ENCODE data around the gene ZNF225. TPM values are rescaled to one million over a fixed set of nuclear protein-coding genes. Genes with fewer than 3 reads are reported as not detected.

Gene ZNF225
- total and polyA plus RNA-seq, 2 donors (not counting 1 experiment from before 2014, with no cell fraction given): 1.4 to 13.1 TPM

DNA sequence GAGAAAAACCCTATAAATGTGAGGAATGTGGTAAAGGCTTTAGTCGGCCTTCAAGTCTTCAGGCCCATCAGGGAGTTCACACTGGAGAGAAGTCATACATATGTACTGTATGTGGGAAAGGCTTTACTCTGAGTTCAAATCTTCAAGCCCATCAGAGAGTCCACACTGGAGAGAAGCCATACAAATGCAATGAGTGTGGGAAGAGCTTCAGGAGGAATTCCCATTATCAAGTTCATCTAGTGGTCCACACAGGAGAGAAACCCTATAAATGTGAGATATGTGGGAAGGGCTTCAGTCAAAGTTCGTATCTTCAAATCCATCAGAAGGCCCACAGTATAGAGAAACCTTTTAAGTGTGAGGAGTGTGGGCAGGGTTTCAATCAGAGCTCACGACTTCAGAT, 63.4 kb downstream of the ZNF225 start:
- no peaks in the 10 kb centered on the region for H3K4me1 ChIP-seq (ENCODE audit: control insufficient read depth in 2 of 2, insufficient read depth in 2 of 2, low read length in 2 of 2)
- DNase-seq (no peak), ATAC-seq (ENCODE audit: low read depth) (no peak)
- no peak overlapping the region for H3K4me3 ChIP-seq (ENCODE audit: control extremely low read depth in 1 of 5, extremely low read depth in 1 of 5, insufficient read depth in 1 of 5, low read depth in 2 of 5, low read length in 4 of 5)
- Mint-ChIP-seq H3K9me3 (ENCODE audit: insufficient read depth) (peaks cover 31% of the 10 kb centered on the region), H3K4me3 (no peak overlapping the region), H3K27me3 (no peaks in the 10 kb centered on the region), H3K27ac (no peak overlapping the region), H3K4me1 (no peaks in the 10 kb centered on the region)
- H3K9me3 ChIP-seq (ENCODE audit: control extremely low read depth in 1 of 3, control insufficient read depth in 2 of 3, insufficient read depth in 1 of 3, low read length in 2 of 3): peaks cover 21 to 75% (median 34%) of the 10 kb centered on the region in 3 donors
- no peak overlapping the region for H2AFZ ChIP-seq (ENCODE audit: insufficient read depth, low read depth, low read length, poor library complexity, severe bottlenecking)
- intact Hi-C loops (cut with micrococcal nuclease): no loop called here
- H3K27ac ChIP-seq (ENCODE audit: low read length in 2 of 2): no peak overlapping the region
- H3K4me2 ChIP-seq (replicated peaks; ENCODE audit: low read depth, low read length, poor library complexity, severe bottlenecking): no peak overlapping the region
- 100% methylated on average over 1 of the region's 3 CpGs for WGBS (ENCODE audit: insufficient coverage)
- H3K9ac ChIP-seq (ENCODE audit: low read length): no peak overlapping the region
- no peaks in the 10 kb centered on the region for H3K27me3 ChIP-seq (replicated peaks in 1 of 4; ENCODE audit: control extremely low read depth in 1 of 4, control insufficient read depth in 3 of 4, insufficient read depth in 4 of 4, low read length in 3 of 4)
- ChIA-PET CTCF (no interaction called here), POLR2A (interaction anchor here (0.6 kb wide), 1 partner anchor 8 kb away, joined by 3 read pairs; no protein-coding TSS in a partner anchor)
- TF ChIP-seq, protein P1, sequence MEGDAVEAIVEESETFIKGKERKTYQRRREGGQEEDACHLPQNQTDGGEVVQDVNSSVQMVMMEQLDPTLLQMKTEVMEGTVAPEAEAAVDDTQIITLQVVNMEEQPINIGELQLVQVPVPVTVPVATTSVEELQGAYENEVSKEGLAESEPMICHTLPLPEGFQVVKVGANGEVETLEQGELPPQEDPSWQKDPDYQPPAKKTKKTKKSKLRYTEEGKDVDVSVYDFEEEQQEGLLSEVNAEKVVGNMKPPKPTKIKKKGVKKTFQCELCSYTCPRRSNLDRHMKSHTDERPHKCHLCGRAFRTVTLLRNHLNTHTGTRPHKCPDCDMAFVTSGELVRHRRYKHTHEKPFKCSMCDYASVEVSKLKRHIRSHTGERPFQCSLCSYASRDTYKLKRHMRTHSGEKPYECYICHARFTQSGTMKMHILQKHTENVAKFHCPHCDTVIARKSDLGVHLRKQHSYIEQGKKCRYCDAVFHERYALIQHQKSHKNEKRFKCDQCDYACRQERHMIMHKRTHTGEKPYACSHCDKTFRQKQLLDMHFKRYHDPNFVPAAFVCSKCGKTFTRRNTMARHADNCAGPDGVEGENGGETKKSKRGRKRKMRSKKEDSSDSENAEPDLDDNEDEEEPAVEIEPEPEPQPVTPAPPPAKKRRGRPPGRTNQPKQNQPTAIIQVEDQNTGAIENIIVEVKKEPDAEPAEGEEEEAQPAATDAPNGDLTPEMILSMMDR (IDR thresholded peaks at IDR 0.05): no peak
- TF ChIP-seq EZH2 (IDR thresholded peaks at IDR 0.05; ENCODE audit: borderline replicate concordance, insufficient read depth, low read depth, low read length, poor library complexity, severe bottlenecking): no peak
- no peaks in the 10 kb centered on the region for H3K79me2 ChIP-seq (ENCODE audit: control insufficient read depth, insufficient read depth, low read length)
- H4K20me1 ChIP-seq (ENCODE audit: control insufficient read depth, insufficient read depth, low read length, poor library complexity, severe bottlenecking): no peaks in the 10 kb centered on the region
- H3K36me3 ChIP-seq (replicated peaks in 1 of 2; ENCODE audit: control extremely low read depth in 1 of 2, control insufficient read depth in 1 of 2, extremely low read depth in 1 of 2, insufficient read depth in 2 of 2, low read length in 1 of 2): peaks cover 25 to 55% of the 10 kb centered on the region in 2 experiments

DNA sequence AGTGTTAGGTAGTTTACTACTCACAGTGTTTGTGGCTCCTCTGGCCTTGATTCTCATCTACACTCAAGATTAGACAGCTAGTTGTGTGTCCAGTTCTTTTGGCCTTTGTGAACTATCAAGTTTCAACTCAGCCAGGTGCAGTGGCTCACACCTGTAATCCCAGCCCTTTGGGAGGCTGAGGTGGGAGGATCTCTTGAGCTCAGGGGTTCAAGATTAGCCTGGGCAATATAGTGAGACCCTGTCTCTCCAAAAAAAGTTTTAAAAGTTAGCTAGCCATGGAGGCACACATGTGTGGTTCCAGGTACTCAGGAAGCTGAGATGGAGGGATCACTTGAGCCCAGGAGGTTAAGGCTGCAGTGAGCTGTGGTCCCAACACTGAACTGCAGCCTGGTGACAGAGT, 67.8 kb downstream of the ZNF225 start:
- ChIA-PET POLR2A (no interaction called here), CTCF (no interaction called here)
- peaks cover 29% of the 10 kb centered on the region for H3K9me3 Mint-ChIP-seq (ENCODE audit: insufficient read depth)

More for the DNA sequence above, 67.8 kb downstream of the ZNF225 start:
- H3K4me1 ChIP-seq (ENCODE audit: control insufficient read depth in 2 of 2, insufficient read depth in 2 of 2, low read length in 2 of 2): no peaks in the 10 kb centered on the region
- H3K4me3 ChIP-seq (ENCODE audit: control extremely low read depth in 1 of 5, extremely low read depth in 1 of 5, insufficient read depth in 1 of 5, low read depth in 2 of 5, low read length in 4 of 5): no peak overlapping the region
- peaks cover 18 to 61% (median 36%) of the 10 kb centered on the region in 3 donors for H3K9me3 ChIP-seq (ENCODE audit: control extremely low read depth in 1 of 3, control insufficient read depth in 2 of 3, insufficient read depth in 1 of 3, low read length in 2 of 3)
- no peaks in the 10 kb centered on the region for H3K79me2 ChIP-seq (ENCODE audit: control insufficient read depth, insufficient read depth, low read length)
- no peaks in the 10 kb centered on the region for H4K20me1 ChIP-seq (ENCODE audit: control insufficient read depth, insufficient read depth, low read length, poor library complexity, severe bottlenecking)
- Mint-ChIP-seq H3K4me3 (no peak overlapping the region), H3K27me3 (no peaks in the 10 kb centered on the region), H3K27ac (no peak overlapping the region), H3K4me1 (no peaks in the 10 kb centered on the region)
- H3K9ac ChIP-seq (ENCODE audit: low read length): no peak overlapping the region
- no peak overlapping the region for H3K4me2 ChIP-seq (replicated peaks; ENCODE audit: low read depth, low read length, poor library complexity, severe bottlenecking)
- intact Hi-C loops (cut with micrococcal nuclease): no loop called here
- no peak for ATAC-seq (ENCODE audit: low read depth)
- no peak overlapping the region for H3K27ac ChIP-seq (ENCODE audit: low read length in 2 of 2)
- H2AFZ ChIP-seq (ENCODE audit: insufficient read depth, low read depth, low read length, poor library complexity, severe bottlenecking): no peak overlapping the region
- no peak for DNase-seq
- H3K36me3 ChIP-seq (replicated peaks in 1 of 2; ENCODE audit: control extremely low read depth in 1 of 2, control insufficient read depth in 1 of 2, extremely low read depth in 1 of 2, insufficient read depth in 2 of 2, low read length in 1 of 2): peaks cover 4 to 11% of the 10 kb centered on the region in 2 experiments
- no peak for TF ChIP-seq EZH2 (IDR thresholded peaks at IDR 0.05; ENCODE audit: borderline replicate concordance, insufficient read depth, low read depth, low read length, poor library complexity, severe bottlenecking)
- TF ChIP-seq, protein P1 (IDR thresholded peaks at IDR 0.05): no peak
- H3K27me3 ChIP-seq (replicated peaks in 1 of 4; ENCODE audit: control extremely low read depth in 1 of 4, control insufficient read depth in 3 of 4, insufficient read depth in 4 of 4, low read length in 3 of 4): no peaks in the 10 kb centered on the region
